Spleen (tissue), 11 donors: ENCODE results near the gene POLR2F. TPM values are rescaled to one million over a fixed set of nuclear protein-coding genes. Genes with fewer than 3 reads are reported as not detected.

Source experiments
- DNase-seq: peaks from one replicate; pipeline ENCODE4 v3.0.0-alpha.2; 2020
- H3K27ac ChIP-seq, 8 donors: fragments of 200-600 bp; sonication (generic) in 7 of 8; 1 replicate in 4 of 8; 2 replicates in 4 of 8; pipeline versions ENCODE4 v1.5.0 to v1.8.0; 2016 to 2021; ENCODE audit warnings: inconsistent platforms in 4 of 8, mild to moderate bottlenecking in 4 of 8, moderate library complexity in 1 of 8
- H3K27me3 ChIP-seq, 7 donors: fragments of 200-600 bp; sonication (generic) in 6 of 7; replicated peaks in 1 of 7; 1 replicate in 4 of 7; 2 replicates in 3 of 7; pipeline versions ENCODE4 v1.5.0 to v1.8.0; 2016 to 2021; ENCODE audit warnings: inconsistent platforms in 3 of 7, mild to moderate bottlenecking in 1 of 7
- H3K36me3 ChIP-seq, 6 donors: fragments of 200-600 bp; sonication (generic) in 5 of 6; 1 replicate in 4 of 6; 2 replicates in 2 of 6; pipeline versions ENCODE4 v1.5.0 to v1.8.0; 2016 to 2021; ENCODE audit warnings: inconsistent platforms in 2 of 6
- H3K4me1 ChIP-seq, 6 donors: fragments of 200-600 bp; sonication (generic) in 5 of 6; 1 replicate in 3 of 6; 2 replicates in 3 of 6; pipeline versions ENCODE4 v1.5.0 to v1.8.0; 2016 to 2021; ENCODE audit warnings: inconsistent platforms in 3 of 6
- H3K4me3 ChIP-seq, 8 donors: fragments of 200-600 bp; sonication (generic) in 7 of 8; 1 replicate in 4 of 8; 2 replicates in 4 of 8; pipeline versions ENCODE4 v1.5.0 to v1.8.0; 2016 to 2021; ENCODE audit warnings: inconsistent platforms in 4 of 8, mild to moderate bottlenecking in 4 of 8, moderate library complexity in 2 of 8
- H3K9me3 ChIP-seq, 8 donors: fragments of 200-600 bp; sonication (generic) in 7 of 8; 1 replicate in 4 of 8; 2 replicates in 4 of 8; pipeline versions ENCODE4 v1.5.0 to v1.8.0; 2016 to 2021; ENCODE audit warnings: inconsistent platforms in 4 of 8
- CTCF ChIP-seq, 11 experiments: fragments of 200-600 bp in 7 of 11; fragments of 450-650 bp in 4 of 11; sonication (generic) in 4 of 11; IDR thresholded peaks in 8 of 11; conservative IDR thresholded peaks in 3 of 11; 1 replicate in 7 of 11; 2 replicates in 4 of 11; pipeline versions ENCODE4 v1.4.0 to v1.8.0; 2016 to 2021; ENCODE audit warnings: antibody characterized with exemption in 11 of 11, inconsistent platforms in 4 of 11, mild to moderate bottlenecking in 1 of 11
- POLR2A ChIP-seq, 3 donors: fragments of 450-650 bp; IDR thresholded peaks; one replicate each; pipeline ENCODE4 v1.5.1; 2017; ENCODE audit warnings: antibody characterized with exemption in 3 of 3, mild to moderate bottlenecking in 1 of 3
- POLR2AphosphoS5 ChIP-seq, 3 donors: sonication (generic); formaldehyde crosslinking; IDR thresholded peaks; one replicate each; pipeline ENCODE4 v1.5.1; 2017; ENCODE audit warnings: antibody characterized with exemption in 3 of 3
- WGBS, 5 donors: extraction: QIAGEN DNeasy Blood & Tissue Kit in 3 of 5; methylation state at CpG; one replicate each; pipeline versions ENCODE4 v1.1.5 to v1.1.7; 2013 to 2018; 5-methylcytosine and 5-hydroxymethylcytosine counted together
- intact Hi-C: fragments of 100-400 bp; cut with DNase I; formaldehyde crosslinking; loops from one replicate; pipeline ENCODE4 v1.15.0; 2023; ENCODE audit warnings: low total_unique reads
- polyA plus RNA-seq, 3 donors: library from polyadenylated mRNA; stranded (reverse); fragments of 200-250 nt; gene quantifications; one replicate each; pipeline ENCODE4 v1.2.1, GENCODE V29; 2013
- total RNA-seq, 7 donors: library from RNA; depleted of rRNA in 3 of 7; stranded (reverse); fragments of >200 nt in 3 of 7; fragmentation: NEBNext Ultra II Directional in 4 of 7; extraction: Animal tissue kit (Norgen Biotek cat#: 25700) in 4 of 7; gene quantifications; one replicate each; pipeline versions ENCODE4 v1.1.0 to v1.2.1, GENCODE V29; 2016 to 2021
- donor health status: healthy with polysubstance abuse.
- donor health status: DM: no; HTN: no; CAD: no; lungs with moderate emphysema.
- donor health status: DM: no; HTN: no; CAD: no.
- donor health status: Bipolar disorder and iron deficiency.
- donor health status: healthy.
- donor health status: DM: no; HTN: no; CAD: no.
- donor health status: DM: yes; HTN: yes; CAD: no.

POLR2F gene
- total and polyA plus RNA-seq, 10 donors: 28.0 to 111 (median 37.4) TPM

- no peak for TF ChIP-seq POLR2A (IDR thresholded peaks at IDR 0.05)
- TF ChIP-seq CTCF (IDR thresholded peaks at IDR 0.05 in 8 of 11, conservative IDR thresholded peaks at IDR 0.05 in 3 of 11): no peak
- no peak for TF ChIP-seq POLR2AphosphoS5 (IDR thresholded peaks at IDR 0.05)
- DNase-seq: no peak
- H3K27ac ChIP-seq: no peak overlapping the region
- no peaks in the 10 kb centered on the region for H3K27me3 ChIP-seq
- intact Hi-C loops: no loop called here
- H3K36me3 ChIP-seq: peaks cover 0 to 84% (median 28%) of the 10 kb centered on the region in 6 donors
- WGBS, 5 donors: 28 to 75% (median 71%) methylated on average over 4 to 7 of the region's 7 CpGs
- H3K9me3 ChIP-seq: no peaks in the 10 kb centered on the region
- H3K4me1 ChIP-seq: peaks cover 0 to 22% (median 3%) of the 10 kb centered on the region in 6 donors
- no peak overlapping the region for H3K4me3 ChIP-seq
Observed at GRCh38 chr22:37913233-37913721, 40.2 kb upstream of the POLR2F start.

- intact Hi-C loops: no loop called here
- Histone ChIP-seq H3K36me3 (peaks cover 0 to 93% (median 35%) of the 10 kb centered on the region in 6 donors), H3K27ac (no peak overlapping the region), H3K9me3 (no peaks in the 10 kb centered on the region), H3K27me3 (no peaks in the 10 kb centered on the region), H3K4me1 (peaks cover 4 to 48% (median 19%) of the 10 kb centered on the region in 6 donors), H3K4me3 (no peak overlapping the region)
- TF ChIP-seq CTCF (IDR thresholded peaks at IDR 0.05 in 8 of 11, conservative IDR thresholded peaks at IDR 0.05 in 3 of 11): no peak
- no peak for TF ChIP-seq POLR2AphosphoS5 (IDR thresholded peaks at IDR 0.05)
- TF ChIP-seq POLR2A (IDR thresholded peaks at IDR 0.05): no peak
- 91 to 97% (median 94%) methylated on average over 5 of the region's 5 CpGs for WGBS, 5 donors
- DNase-seq: no peak
Observed at GRCh38 chr22:37916311-37916710, 37.2 kb upstream of the POLR2F start.

GRCh38 chr22:37917874-37918548 lies 35.5 kb upstream of the POLR2F start:
- Histone ChIP-seq H3K4me3 (no peak overlapping the region), H3K36me3 (peaks cover 0 to 92% (median 43%) of the 10 kb centered on the region in 6 donors), H3K27ac (no peak overlapping the region), H3K4me1 (peaks cover 4 to 35% (median 19%) of the 10 kb centered on the region in 6 donors), H3K9me3 (no peaks in the 10 kb centered on the region), H3K27me3 (no peaks in the 10 kb centered on the region)
- TF ChIP-seq CTCF (IDR thresholded peaks at IDR 0.05 in 8 of 11, conservative IDR thresholded peaks at IDR 0.05 in 3 of 11) (no peak), POLR2A (IDR thresholded peaks at IDR 0.05) (no peak), POLR2AphosphoS5 (IDR thresholded peaks at IDR 0.05) (no peak)
- 59 to 80% (median 76%) methylated on average over 4 of the region's 4 CpGs for WGBS, 5 donors
- intact Hi-C loops: no loop called here
- DNase-seq: no peak

- Histone ChIP-seq H3K27me3 (no peaks in the 10 kb centered on the region), H3K36me3 (peaks cover 0 to 92% (median 41%) of the 10 kb centered on the region in 6 donors), H3K4me1 (peaks cover 4 to 30% (median 19%) of the 10 kb centered on the region in 6 donors), H3K4me3 (no peak overlapping the region), H3K27ac (peak overlapping the region in 1 of 8 donors; percentile 5), H3K9me3 (no peaks in the 10 kb centered on the region)
- no peak for DNase-seq
- TF ChIP-seq POLR2A (IDR thresholded peaks at IDR 0.05) (no peak), CTCF (IDR thresholded peaks at IDR 0.05 in 8 of 11, conservative IDR thresholded peaks at IDR 0.05 in 3 of 11) (no peak), POLR2AphosphoS5 (IDR thresholded peaks at IDR 0.05) (peak in 1 of 3 donors; percentile 10)
- WGBS, 5 donors: 67 to 82% (median 79%) methylated on average over 12 to 25 of the region's 25 CpGs
- intact Hi-C loops: no loop called here
Observed at GRCh38 chr22:37918580-37919270, 34.8 kb upstream of the POLR2F start.
